Cerebellar nuclear complex (tissue), 1 donor: ENCODE results near the gene CGRRF1.

Experiments
- DNase-seq, 2 experiments: peaks; one replicate each; lab custom pipeline; 2025; lab: John Stamatoyannopoulos, UW

Gene CGRRF1

DNA sequence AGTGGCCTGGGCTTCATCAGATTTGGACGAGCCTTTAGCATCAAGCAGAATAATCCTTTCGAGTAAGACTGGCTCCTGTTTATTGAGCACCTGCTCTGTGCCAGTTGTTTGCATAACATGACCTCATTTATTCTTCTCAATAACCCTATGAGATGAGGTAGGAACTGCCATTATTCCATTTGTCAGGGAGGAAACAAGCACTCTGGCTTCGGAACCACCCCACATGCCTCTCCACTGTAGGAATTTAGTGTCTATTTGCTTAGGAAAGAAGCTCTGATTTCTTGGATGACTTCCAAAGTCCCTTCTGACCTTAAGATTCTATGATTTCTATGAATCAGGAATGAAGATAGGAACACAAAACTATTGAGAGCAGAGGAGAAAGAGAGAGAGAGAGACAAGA lies 68.3 kb downstream of the CGRRF1 start:
- DNase-seq: no peak

DNA sequence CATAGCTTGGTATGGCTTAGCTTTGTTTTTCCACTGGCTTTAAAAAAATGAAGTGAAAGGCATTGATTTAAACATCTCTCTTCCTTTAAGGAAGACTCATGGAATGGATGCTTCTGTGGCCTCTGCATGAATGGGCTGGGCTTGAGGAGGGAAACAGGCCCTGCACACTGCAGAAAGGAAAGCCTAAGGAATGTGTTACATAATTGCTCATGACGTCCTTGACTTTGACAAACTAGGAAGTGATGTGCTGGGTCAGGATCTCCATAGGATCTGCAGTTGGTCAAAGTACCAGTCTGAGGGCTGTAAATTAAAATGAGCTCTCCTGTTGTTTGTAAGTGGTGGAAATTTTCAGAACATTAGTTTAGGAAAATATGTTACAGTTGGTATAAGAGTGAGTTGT lies 69.9 kb downstream of the CGRRF1 start:
- no peak for DNase-seq

DNA sequence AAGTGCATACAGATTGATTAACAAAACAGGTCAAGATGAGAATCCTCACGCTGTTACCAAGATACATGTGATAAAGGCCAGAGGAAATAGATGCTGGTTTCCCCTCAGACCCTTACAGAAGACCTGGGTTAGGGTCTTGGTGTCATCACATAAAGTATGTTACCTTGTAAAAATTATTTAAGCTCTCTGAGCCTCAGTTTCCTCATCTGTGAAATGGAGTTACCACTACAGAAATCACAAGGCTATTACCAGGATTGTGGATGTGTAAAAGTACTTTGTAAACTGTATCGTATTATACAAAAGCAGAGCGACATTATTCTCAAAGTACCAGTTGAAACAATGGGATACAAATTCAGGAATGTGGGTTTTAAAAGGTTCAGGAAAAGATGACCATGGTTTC lies 71.2 kb downstream of the CGRRF1 start:
- DNase-seq: no peak

DNA sequence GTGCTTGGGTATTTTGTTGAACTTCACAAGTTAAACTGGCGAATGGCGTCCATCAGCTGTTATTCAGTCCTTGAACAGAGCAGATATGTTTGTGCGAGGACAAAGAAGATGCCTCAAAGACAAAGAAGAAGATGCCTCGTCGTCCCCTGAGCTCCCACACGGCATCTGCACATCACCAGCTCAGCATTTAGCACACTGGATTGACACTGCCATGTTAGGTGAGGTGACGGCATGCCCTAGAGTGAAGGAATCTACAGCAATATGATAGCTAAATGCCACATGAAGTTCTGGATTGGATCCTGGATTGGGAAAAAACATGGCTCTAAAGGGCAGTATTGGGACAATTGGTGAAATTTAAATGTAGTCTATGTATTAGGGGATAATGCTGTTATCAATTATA lies 72.6 kb downstream of the CGRRF1 start:
- no peak for DNase-seq

DNA sequence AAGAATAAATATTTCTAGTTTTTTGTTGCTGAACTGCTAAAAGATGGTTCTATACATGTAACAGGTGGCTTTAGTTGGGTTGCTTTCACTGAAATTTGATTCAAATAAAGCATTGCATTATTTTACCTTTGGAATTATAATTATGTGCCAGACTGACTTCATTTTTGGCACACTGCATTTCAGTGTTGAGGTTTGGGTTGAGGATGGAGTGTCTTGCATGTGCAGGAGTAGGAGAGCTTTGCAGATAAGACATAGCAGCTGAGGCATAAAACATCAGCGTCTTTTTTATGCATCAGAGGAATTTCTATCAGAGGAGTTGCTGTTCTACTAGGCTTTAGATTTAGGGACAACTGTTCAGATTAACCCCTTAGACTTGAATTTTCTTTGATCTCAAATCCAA lies 74.4 kb downstream of the CGRRF1 start:
- DNase-seq: no peak

DNA sequence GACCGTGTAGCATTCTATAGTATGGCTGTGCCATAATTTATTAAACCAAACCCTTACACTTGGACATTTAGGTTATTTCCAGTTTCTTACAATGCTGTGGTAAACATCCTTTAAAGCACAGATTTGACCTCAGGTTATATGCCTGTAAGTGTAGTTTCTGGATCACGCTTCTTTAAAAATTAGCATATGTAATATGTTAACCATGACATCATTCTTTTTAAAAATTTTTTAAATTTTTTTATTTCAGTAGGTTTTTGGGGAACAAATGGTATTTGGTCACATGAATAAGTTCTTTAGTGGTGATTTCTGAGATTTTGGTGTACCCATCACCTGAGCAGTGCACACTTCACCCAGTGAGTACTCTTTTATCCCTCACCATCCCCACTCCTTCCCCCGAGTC lies 75.5 kb downstream of the CGRRF1 start:
- no peak for DNase-seq
